Left lung (tissue), 10 donors: ENCODE measurements around the gene PRIMA1. TPM values are rescaled to one million over a fixed set of nuclear protein-coding genes. Genes with fewer than 3 reads are reported as not detected.
A peak's percentile ranks its signal among the peaks of the same experiment; 100 is the strongest.

Source experiments
- ATAC-seq: fragments of 200-7000 bp; cut with Tn5 transposase; one replicate; pipeline ENCODE4 v1.9.1; 2020; ENCODE audit warnings: moderate library complexity
- DNase-seq, 4 donors: peaks; one replicate each; pipeline ENCODE4 v3.0.0-alpha.2; 2013 to 2020
- H3K27ac ChIP-seq, 2 donors: fragments of 200-600 bp; sonication (generic) in 1 of 2; one replicate each; pipeline versions ENCODE4 v1.5.0 to v1.8.0; 2020 to 2021
- H3K27me3 ChIP-seq, 2 donors: fragments of 200-600 bp; sonication (generic) in 1 of 2; one replicate each; pipeline versions ENCODE4 v1.5.0 to v1.8.0; 2020 to 2021
- H3K36me3 ChIP-seq, 2 donors: fragments of 200-600 bp; sonication (generic) in 1 of 2; one replicate each; pipeline versions ENCODE4 v1.5.0 to v1.8.0; 2020 to 2021
- H3K4me1 ChIP-seq, 2 donors: fragments of 200-600 bp; one replicate each; pipeline ENCODE4 v1.8.0; 2021
- H3K4me3 ChIP-seq, 2 donors: fragments of 200-600 bp; sonication (generic) in 1 of 2; one replicate each; pipeline versions ENCODE4 v1.5.0 to v1.8.0; 2020 to 2021; ENCODE audit warnings: mild to moderate bottlenecking in 1 of 2
- H3K9me3 ChIP-seq, 2 donors: fragments of 200-600 bp; sonication (generic) in 1 of 2; one replicate each; pipeline versions ENCODE4 v1.5.0 to v1.8.0; 2020 to 2021
- intact Hi-C, 2 donors: fragments of 100-400 bp; cut with DNase I; formaldehyde crosslinking; loops; one replicate each; pipeline versions ENCODE4 v1.11.2 to v1.14.2; 2022
- polyA plus RNA-seq, 6 donors: library from polyadenylated mRNA; unstranded; fragments of 120-200 nt; gene quantifications; one replicate each; pipeline ENCODE4 v1.2.1, GENCODE V29; 2013; ENCODE audit not compliant: insufficient read length in 6 of 6
- total RNA-seq, 2 donors: library from RNA; stranded (reverse); fragmentation: NEBNext Ultra II Directional; extraction: Animal tissue kit (Norgen Biotek cat#: 25700); gene quantifications; one replicate each; pipeline ENCODE4 v1.2.1, GENCODE V29; 2021
- TF ChIP-seq, protein P1 (sequence below), 2 donors: fragments of 200-600 bp; sonication (generic) in 1 of 2; IDR thresholded peaks; one replicate each; pipeline versions ENCODE4 v1.5.0 to v1.8.0; 2021; ENCODE audit warnings: antibody characterized with exemption in 2 of 2
- donor health status: DM: no; HTN: yes; CAD: no.
- donor health status: DM: no; HTN: no; CAD: no.

The PRIMA1 gene
- total and polyA plus RNA-seq, 8 donors, result 0.15 to 1.3 (median 0.77) TPM

DNA sequence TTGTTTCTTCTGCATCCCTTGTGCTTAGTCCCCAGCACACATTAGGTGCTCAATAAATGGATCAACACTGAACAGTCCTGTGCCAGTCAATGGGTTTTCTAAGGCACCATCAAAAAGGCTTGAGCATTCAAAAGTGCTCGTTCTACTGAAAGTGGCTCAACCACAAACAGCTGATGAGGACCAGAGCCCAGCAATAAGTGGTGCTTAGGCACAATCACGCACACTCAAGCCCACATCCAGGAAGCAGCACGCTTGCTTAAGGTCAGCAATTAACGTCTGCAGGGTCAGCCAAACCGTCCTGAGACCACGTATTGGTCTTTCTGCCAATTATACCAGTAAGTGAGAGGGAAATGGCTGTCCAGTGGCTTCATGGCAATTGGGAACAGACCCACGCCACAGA is 56.5 kb downstream of the PRIMA1 start:
- DNase-seq (peak in 1 of 4 donors; percentile 45), ATAC-seq (peak; percentile 83)
- Histone ChIP-seq H3K27me3 (peaks cover 0 to 41% of the 10 kb centered on the region in 2 donors), H3K36me3 (no peaks in the 10 kb centered on the region), H3K27ac (no peak overlapping the region), H3K4me1 (peaks cover 0 to 3% of the 10 kb centered on the region in 2 donors), H3K9me3 (no peaks in the 10 kb centered on the region), H3K4me3 (no peak overlapping the region)
- TF ChIP-seq, protein P1, sequence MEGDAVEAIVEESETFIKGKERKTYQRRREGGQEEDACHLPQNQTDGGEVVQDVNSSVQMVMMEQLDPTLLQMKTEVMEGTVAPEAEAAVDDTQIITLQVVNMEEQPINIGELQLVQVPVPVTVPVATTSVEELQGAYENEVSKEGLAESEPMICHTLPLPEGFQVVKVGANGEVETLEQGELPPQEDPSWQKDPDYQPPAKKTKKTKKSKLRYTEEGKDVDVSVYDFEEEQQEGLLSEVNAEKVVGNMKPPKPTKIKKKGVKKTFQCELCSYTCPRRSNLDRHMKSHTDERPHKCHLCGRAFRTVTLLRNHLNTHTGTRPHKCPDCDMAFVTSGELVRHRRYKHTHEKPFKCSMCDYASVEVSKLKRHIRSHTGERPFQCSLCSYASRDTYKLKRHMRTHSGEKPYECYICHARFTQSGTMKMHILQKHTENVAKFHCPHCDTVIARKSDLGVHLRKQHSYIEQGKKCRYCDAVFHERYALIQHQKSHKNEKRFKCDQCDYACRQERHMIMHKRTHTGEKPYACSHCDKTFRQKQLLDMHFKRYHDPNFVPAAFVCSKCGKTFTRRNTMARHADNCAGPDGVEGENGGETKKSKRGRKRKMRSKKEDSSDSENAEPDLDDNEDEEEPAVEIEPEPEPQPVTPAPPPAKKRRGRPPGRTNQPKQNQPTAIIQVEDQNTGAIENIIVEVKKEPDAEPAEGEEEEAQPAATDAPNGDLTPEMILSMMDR (IDR thresholded peaks at IDR 0.05), result no peak
- intact Hi-C loops, result no loop called here

DNA sequence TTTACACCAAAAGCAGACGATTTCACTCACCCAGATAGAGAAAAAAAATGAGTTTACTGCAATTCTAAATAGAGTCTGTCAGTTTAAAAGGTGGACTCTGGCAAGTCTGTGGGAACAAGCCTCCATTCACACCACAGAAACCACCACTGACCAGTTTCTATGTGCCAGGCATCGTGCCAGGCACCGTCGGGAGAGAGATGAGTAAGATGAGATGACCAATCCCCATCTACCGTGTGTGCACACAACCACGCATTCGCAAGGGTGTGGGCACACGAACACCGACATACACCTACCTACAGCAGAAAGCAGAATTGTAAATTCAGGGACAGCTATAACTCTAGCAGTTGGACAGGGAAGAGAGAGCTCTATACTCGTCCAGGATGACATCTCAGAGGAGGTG is 58.3 kb downstream of the PRIMA1 start:
- Histone ChIP-seq H3K27ac (no peak overlapping the region), H3K36me3 (no peaks in the 10 kb centered on the region), H3K27me3 (peaks cover 0 to 47% of the 10 kb centered on the region in 2 donors), H3K4me3 (no peak overlapping the region), H3K4me1 (peaks cover 0 to 3% of the 10 kb centered on the region in 2 donors), H3K9me3 (no peaks in the 10 kb centered on the region)
- ATAC-seq (no peak), DNase-seq (no peak)
- intact Hi-C loops, result no loop called here
- TF ChIP-seq, protein P1 (IDR thresholded peaks at IDR 0.05), result no peak

DNA sequence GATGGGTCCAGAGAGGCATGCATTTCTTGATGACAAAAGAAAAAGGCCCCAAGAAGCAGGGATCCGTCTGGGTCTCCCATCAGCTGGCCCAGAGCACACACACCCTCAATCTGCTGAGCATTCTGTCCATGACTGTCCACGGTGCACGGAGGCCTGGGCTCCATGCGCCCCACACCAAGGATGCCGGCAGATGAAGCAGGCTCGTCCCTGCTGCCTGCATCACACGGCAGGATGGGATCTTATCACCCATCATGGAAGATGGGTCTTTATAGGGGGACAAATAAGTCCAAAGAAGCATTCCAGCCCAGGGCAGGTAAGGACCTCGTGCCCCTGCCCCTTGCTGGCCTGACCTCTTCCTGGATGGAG is 59.7 kb downstream of the PRIMA1 start:
- Histone ChIP-seq H3K9me3 (no peaks in the 10 kb centered on the region), H3K27me3 (peaks cover 0 to 47% of the 10 kb centered on the region in 2 donors), H3K36me3 (no peaks in the 10 kb centered on the region), H3K4me1 (peaks cover 0 to 3% of the 10 kb centered on the region in 2 donors), H3K4me3 (no peak overlapping the region), H3K27ac (no peak overlapping the region)
- TF ChIP-seq, protein P1 (IDR thresholded peaks at IDR 0.05), result no peak
- ATAC-seq (no peak), DNase-seq (no peak)
- intact Hi-C loops, result no loop called here

DNA sequence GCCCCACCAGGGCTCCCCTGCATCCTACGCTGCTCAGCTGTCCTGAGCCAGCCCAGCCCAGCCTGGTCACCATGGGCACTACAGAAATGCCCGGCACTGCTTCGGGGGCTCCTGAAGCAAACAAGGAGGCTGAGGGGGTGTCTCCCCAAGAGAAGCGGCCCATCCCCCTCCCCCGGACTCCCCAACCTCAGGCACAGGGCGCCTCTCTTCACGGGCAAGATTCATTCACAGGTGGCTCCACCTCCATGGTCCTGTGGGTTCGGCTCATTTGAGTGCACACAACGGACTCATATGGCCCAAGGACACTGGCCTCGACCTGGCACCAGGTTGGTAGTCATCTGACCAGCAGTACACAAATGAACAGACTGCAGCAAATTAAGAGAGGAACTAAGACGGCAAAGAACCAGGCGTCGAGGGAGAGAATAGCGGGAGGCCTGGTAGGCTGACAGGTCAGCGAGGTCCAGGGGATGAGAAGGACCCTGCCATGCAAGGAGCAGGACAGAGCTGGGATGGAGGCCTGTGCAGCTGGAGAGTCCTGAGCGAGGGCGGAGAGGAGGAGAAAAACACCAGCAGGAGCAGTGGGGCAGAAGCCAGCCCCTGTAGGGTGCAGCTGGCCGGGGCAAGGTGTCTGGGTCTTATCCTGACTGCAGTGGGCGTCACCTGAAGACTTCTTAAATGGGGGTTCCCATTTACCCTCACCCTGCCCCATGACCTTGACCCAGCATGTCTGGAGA is 60.2 kb downstream of the PRIMA1 start:
- Histone ChIP-seq H3K36me3 (no peaks in the 10 kb centered on the region), H3K27ac (no peak overlapping the region), H3K4me3 (no peak overlapping the region), H3K4me1 (peaks cover 0 to 3% of the 10 kb centered on the region in 2 donors), H3K27me3 (peaks cover 0 to 47% of the 10 kb centered on the region in 2 donors), H3K9me3 (no peaks in the 10 kb centered on the region)
- intact Hi-C loops, result no loop called here
- TF ChIP-seq, protein P1 (IDR thresholded peaks at IDR 0.05), result no peak
- no peak for DNase-seq
- no peak for ATAC-seq

DNA sequence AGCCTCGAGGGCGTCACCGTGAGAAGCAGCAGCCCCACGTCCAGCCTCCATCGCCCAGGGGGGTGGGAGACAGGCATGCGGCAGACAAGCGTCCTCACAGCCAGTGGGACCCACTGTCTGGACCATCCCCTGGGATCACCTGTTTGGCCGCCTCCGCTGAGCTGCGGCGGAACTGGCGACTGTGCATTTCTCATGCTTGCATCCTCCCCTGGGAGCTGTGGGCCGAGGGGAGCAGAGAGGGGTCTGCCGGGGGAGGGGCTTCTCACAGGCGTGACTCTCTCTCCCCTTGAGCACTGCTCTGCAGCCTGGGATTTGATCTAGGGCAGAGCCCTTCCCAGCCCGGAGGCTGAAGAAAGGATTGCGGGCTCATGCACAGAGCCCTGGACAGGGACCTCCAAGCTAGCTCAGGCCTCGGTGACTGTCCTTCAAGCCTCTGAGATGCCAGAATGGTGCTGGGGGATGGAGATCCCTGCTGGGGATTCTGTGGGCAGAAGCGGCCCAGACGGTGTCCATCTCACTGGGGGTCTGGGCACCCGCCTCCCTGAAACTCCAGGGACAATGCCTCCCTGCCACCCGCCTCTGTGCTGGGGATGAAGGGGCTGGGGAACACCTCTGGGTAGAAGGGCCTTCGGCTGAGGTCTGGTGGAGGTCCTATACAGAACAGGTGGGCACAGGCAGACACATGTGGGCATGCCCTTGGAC is 61.1 kb downstream of the PRIMA1 start:
- ATAC-seq, result no peak
- DNase-seq, result no peak
- intact Hi-C loops, result no loop called here
- Histone ChIP-seq H3K27ac (no peak overlapping the region), H3K4me1 (no peaks in the 10 kb centered on the region), H3K36me3 (no peaks in the 10 kb centered on the region), H3K27me3 (peaks cover 0 to 47% of the 10 kb centered on the region in 2 donors), H3K4me3 (no peak overlapping the region), H3K9me3 (no peaks in the 10 kb centered on the region)
- TF ChIP-seq, protein P1 (IDR thresholded peaks at IDR 0.05), result no peak
